Neural cell (in vitro differentiated cells): ENCODE results near the gene SMAD4. TPM values are rescaled to one million over a fixed set of nuclear protein-coding genes. Genes with fewer than 3 reads are reported as not detected.

Source experiments
- H2AFZ ChIP-seq: fragments of 200-600, 300-800 bp; sonication (generic), shearing (Covaris generic); 2 replicates; pipeline ENCODE4 v1.6.0; 2014; ENCODE audit warnings: low read depth, mild to moderate bottlenecking, antibody characterized with exemption, low read length, moderate library complexity
- H3F3A ChIP-seq: fragments of 200-600 bp; shearing (Covaris generic); 2 replicates; pipeline ENCODE4 v1.6.1; 2016; ENCODE audit warnings: mild to moderate bottlenecking, moderate library complexity, mixed read lengths, antibody characterized with exemption, low read length; ENCODE audit not compliant: insufficient read depth, poor library complexity, severe bottlenecking
- H3K27ac ChIP-seq: fragments of 200-600, 300-800 bp; sonication (generic), shearing (Covaris generic); 2 replicates; pipeline ENCODE4 v1.5.1; 2014; ENCODE audit warnings: mild to moderate bottlenecking, low read length, moderate library complexity
- H3K27me3 ChIP-seq: fragments of 300-800, 200-600 bp; sonication (generic), shearing (Covaris generic); 2 replicates; pipeline ENCODE4 v1.6.0; 2014; ENCODE audit warnings: mild to moderate bottlenecking, low read depth, low read length, moderate library complexity; ENCODE audit not compliant: insufficient read depth
- H3K36me3 ChIP-seq: fragments of 300-800, 200-600 bp; sonication (generic), shearing (Covaris generic); 2 replicates; pipeline ENCODE4 v1.5.1; 2014; ENCODE audit warnings: mild to moderate bottlenecking, antibody characterized with exemption, low read length, moderate library complexity; ENCODE audit not compliant: insufficient read depth
- H3K4me2 ChIP-seq: fragments of 300-800, 200-600 bp; sonication (generic), shearing (Covaris generic); 2 replicates; pipeline ENCODE4 v1.6.0; 2014; ENCODE audit warnings: mild to moderate bottlenecking, low read length
- H3K4me3 ChIP-seq: fragments of 300-800, 200-600 bp; sonication (generic), shearing (Covaris generic); 2 replicates; pipeline ENCODE4 v1.5.1; 2014; ENCODE audit warnings: mild to moderate bottlenecking, low read length, moderate library complexity
- H3K79me2 ChIP-seq: fragments of 200-600 bp; shearing (Covaris generic); replicated peaks from 2 replicates; pipeline ENCODE4 v1.6.0; 2014; ENCODE audit warnings: mild to moderate bottlenecking, low read length, moderate library complexity; ENCODE audit not compliant: insufficient read depth
- H3K9ac ChIP-seq: fragments of 300-800, 200-600 bp; sonication (generic), shearing (Covaris generic); 2 replicates; pipeline ENCODE4 v1.6.1; 2016; ENCODE audit warnings: mild to moderate bottlenecking, low read length, mixed read lengths
- H3K9me2 ChIP-seq: fragments of 200-600 bp; shearing (Covaris generic); 2 replicates; pipeline ENCODE4 v1.6.1; 2016; ENCODE audit warnings: mild to moderate bottlenecking, low read length, mixed read lengths; ENCODE audit not compliant: insufficient read depth
- H3K9me3 ChIP-seq: fragments of 200-600, 300-800 bp; sonication (generic), shearing (Covaris generic); 2 replicates; pipeline ENCODE4 v1.6.1; 2016; ENCODE audit warnings: mild to moderate bottlenecking, mixed run types, low read length, moderate library complexity, mixed read lengths
- H4K20me1 ChIP-seq: fragments of 200-600 bp; shearing (Covaris generic); 2 replicates; pipeline ENCODE4 v1.6.1; 2016; ENCODE audit warnings: mild to moderate bottlenecking, mixed run types; ENCODE audit not compliant: insufficient read depth
- CTCF ChIP-seq: fragments of 450-650 bp; IDR thresholded peaks from 2 replicates; pipeline ENCODE4 v1.5.1; 2014; ENCODE audit warnings: antibody characterized with exemption, mild to moderate bottlenecking, moderate library complexity; ENCODE audit not compliant: poor library complexity, severe bottlenecking
- EP300 ChIP-seq: fragments of 450-650 bp; conservative IDR thresholded peaks from 2 replicates; pipeline ENCODE4 v1.6.1; 2014; ENCODE audit warnings: antibody characterized with exemption, mild to moderate bottlenecking, moderate library complexity; ENCODE audit not compliant: poor library complexity, severe bottlenecking
- EZH2 ChIP-seq: fragments of 200-600, 300-800 bp; shearing (Covaris generic), sonication (generic); IDR thresholded peaks from 2 replicates; pipeline ENCODE4 v1.6.1; 2014; ENCODE audit warnings: antibody characterized with exemption, low read length, borderline replicate concordance, mild to moderate bottlenecking; ENCODE audit not compliant: insufficient read depth, poor library complexity, severe bottlenecking
- MXI1 ChIP-seq: fragments of 450-650 bp; conservative IDR thresholded peaks from 2 replicates; pipeline ENCODE4 v1.6.1; 2014; ENCODE audit warnings: antibody characterized with exemption, mild to moderate bottlenecking; ENCODE audit not compliant: poor library complexity, severe bottlenecking
- POLR2AphosphoS5 ChIP-seq: IDR thresholded peaks from 2 replicates; pipeline ENCODE4 v1.6.1; 2012
- RAD21 ChIP-seq: fragments of 450-650 bp; conservative IDR thresholded peaks from 2 replicates; pipeline ENCODE4 v1.6.1; 2014; ENCODE audit warnings: antibody characterized with exemption, mild to moderate bottlenecking, moderate library complexity
- SMC3 ChIP-seq: fragments of 450-650 bp; conservative IDR thresholded peaks from 2 replicates; pipeline ENCODE4 v1.6.1; 2014; ENCODE audit warnings: antibody characterized with exemption, mild to moderate bottlenecking, moderate library complexity; ENCODE audit not compliant: poor library complexity
- TAF1 ChIP-seq: IDR thresholded peaks from 2 replicates; pipeline ENCODE4 v1.6.1; 2012; ENCODE audit warnings: low read depth
- polyA plus RNA-seq: library from polyadenylated mRNA; depleted of rRNA; stranded (reverse); fragments of >200 nt; gene quantifications from 2 replicates; pipeline ENCODE4 v1.2.3, GENCODE V29; 2014
- TF ChIP-seq, protein P1 (sequence below): IDR thresholded peaks from 2 replicates; pipeline ENCODE4 v1.6.1; 2012; ENCODE audit warnings: borderline replicate concordance

The SMAD4 gene
- polyA plus RNA-seq, 1 donor from 2014 or later: 40.2 TPM

GRCh38 chr18:51007790-51008139 lies 22.2 kb upstream of the SMAD4 start:
- H3K9me3 ChIP-seq: no peaks in the 10 kb centered on the region
- no peaks in the 10 kb centered on the region for H3F3A ChIP-seq
- H3K27me3 ChIP-seq: no peaks in the 10 kb centered on the region
- H3K36me3 ChIP-seq: no peaks in the 10 kb centered on the region
- H3K9ac ChIP-seq: no peak overlapping the region
- H3K4me2 ChIP-seq: no peak overlapping the region
- no peak for TF ChIP-seq EZH2
- TF ChIP-seq POLR2AphosphoS5: no peak
- no peak for TF ChIP-seq SMC3
- TF ChIP-seq CTCF: no peak
- no peak for TF ChIP-seq MXI1
- no peaks in the 10 kb centered on the region for H3K9me2 ChIP-seq
- no peak overlapping the region for H3K27ac ChIP-seq
- no peak overlapping the region for H3K4me3 ChIP-seq
- no peaks in the 10 kb centered on the region for H4K20me1 ChIP-seq
- H3K79me2 ChIP-seq: no peaks in the 10 kb centered on the region
- no peak overlapping the region for H2AFZ ChIP-seq

GRCh38 chr18:51009072-51009471 lies 20.9 kb upstream of the SMAD4 start:
- H3K9ac ChIP-seq: no peak overlapping the region
- H3K27ac ChIP-seq: no peak overlapping the region
- no peaks in the 10 kb centered on the region for H3K9me2 ChIP-seq
- TF ChIP-seq MXI1 (no peak), POLR2AphosphoS5 (no peak), EZH2 (no peak)
- no peaks in the 10 kb centered on the region for H3K36me3 ChIP-seq
- H3F3A ChIP-seq: no peaks in the 10 kb centered on the region
- H2AFZ ChIP-seq: no peak overlapping the region
- no peaks in the 10 kb centered on the region for H3K27me3 ChIP-seq
- H3K9me3 ChIP-seq: no peaks in the 10 kb centered on the region
- H4K20me1 ChIP-seq: no peaks in the 10 kb centered on the region
- no peak overlapping the region for H3K4me2 ChIP-seq
- no peaks in the 10 kb centered on the region for H3K79me2 ChIP-seq
- H3K4me3 ChIP-seq: no peak overlapping the region

DNA sequence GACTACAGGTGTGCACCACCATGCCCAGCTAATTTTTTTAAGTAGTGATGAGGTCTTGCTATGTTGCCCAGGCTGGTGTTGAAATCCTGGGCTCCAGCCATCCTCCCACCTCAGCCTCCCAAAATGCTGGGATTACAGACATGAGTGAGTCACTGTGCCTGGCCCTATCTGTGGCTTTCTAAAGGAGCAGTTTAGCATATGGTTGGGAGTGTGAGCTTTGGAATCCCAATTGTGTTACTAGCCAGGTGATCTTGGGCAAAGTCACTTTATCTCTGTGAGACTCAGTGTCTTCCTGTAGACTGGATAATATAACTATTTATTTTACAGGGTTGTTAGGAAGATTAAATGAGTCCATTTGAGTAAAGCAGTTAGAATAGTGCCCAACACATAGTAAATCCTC lies 19.8 kb upstream of the SMAD4 start:
- TF ChIP-seq TAF1 (no peak), SMC3 (no peak), EP300 (no peak), RAD21 (no peak), MXI1 (no peak), POLR2AphosphoS5 (no peak), EZH2 (no peak), CTCF (no peak)
- TF ChIP-seq, protein P1, sequence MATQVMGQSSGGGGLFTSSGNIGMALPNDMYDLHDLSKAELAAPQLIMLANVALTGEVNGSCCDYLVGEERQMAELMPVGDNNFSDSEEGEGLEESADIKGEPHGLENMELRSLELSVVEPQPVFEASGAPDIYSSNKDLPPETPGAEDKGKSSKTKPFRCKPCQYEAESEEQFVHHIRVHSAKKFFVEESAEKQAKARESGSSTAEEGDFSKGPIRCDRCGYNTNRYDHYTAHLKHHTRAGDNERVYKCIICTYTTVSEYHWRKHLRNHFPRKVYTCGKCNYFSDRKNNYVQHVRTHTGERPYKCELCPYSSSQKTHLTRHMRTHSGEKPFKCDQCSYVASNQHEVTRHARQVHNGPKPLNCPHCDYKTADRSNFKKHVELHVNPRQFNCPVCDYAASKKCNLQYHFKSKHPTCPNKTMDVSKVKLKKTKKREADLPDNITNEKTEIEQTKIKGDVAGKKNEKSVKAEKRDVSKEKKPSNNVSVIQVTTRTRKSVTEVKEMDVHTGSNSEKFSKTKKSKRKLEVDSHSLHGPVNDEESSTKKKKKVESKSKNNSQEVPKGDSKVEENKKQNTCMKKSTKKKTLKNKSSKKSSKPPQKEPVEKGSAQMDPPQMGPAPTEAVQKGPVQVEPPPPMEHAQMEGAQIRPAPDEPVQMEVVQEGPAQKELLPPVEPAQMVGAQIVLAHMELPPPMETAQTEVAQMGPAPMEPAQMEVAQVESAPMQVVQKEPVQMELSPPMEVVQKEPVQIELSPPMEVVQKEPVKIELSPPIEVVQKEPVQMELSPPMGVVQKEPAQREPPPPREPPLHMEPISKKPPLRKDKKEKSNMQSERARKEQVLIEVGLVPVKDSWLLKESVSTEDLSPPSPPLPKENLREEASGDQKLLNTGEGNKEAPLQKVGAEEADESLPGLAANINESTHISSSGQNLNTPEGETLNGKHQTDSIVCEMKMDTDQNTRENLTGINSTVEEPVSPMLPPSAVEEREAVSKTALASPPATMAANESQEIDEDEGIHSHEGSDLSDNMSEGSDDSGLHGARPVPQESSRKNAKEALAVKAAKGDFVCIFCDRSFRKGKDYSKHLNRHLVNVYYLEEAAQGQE: no peak
- Histone ChIP-seq H3K9ac (no peak overlapping the region), H3K79me2 (no peaks in the 10 kb centered on the region), H3K4me2 (no peak overlapping the region), H3K27ac (no peak overlapping the region), H3K4me3 (no peak overlapping the region), H3K9me2 (no peaks in the 10 kb centered on the region), H3K9me3 (no peaks in the 10 kb centered on the region), H3F3A (no peaks in the 10 kb centered on the region), H2AFZ (no peak overlapping the region), H3K27me3 (no peaks in the 10 kb centered on the region), H3K36me3 (no peaks in the 10 kb centered on the region), H4K20me1 (no peaks in the 10 kb centered on the region)
